Activated CD4-positive, alpha-beta T cell treated with anti-CD3 and anti-CD28 coated beads for 48 hours (primary cell): Measurements from ENCODE around the gene RELL2.

Experiments used
- DNase-seq: peaks from one replicate; pipeline ENCODE4 v3.0.0-alpha.2; 2020

Gene RELL2

DNA sequence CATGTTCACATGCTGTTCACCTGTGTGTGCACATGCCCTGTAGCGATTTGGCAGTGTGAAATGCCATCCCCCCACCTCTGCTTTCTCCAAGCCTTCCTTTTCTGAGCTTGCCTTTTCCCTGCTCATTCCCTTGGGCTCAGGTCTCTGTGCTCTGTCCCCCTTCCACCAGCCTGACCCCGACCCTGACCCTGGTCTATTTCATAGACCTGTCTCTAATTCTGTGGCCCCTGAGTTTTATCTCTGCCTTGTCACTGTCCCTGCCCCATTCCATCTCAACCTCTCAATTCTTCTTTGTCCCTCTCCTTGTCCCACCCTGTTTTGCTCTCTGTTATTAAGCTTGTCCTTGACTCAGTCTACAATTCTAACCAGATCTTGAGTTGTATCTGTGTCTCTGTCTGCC lies 44.5 kb downstream of the RELL2 start:
- DNase-seq = no peak

DNA sequence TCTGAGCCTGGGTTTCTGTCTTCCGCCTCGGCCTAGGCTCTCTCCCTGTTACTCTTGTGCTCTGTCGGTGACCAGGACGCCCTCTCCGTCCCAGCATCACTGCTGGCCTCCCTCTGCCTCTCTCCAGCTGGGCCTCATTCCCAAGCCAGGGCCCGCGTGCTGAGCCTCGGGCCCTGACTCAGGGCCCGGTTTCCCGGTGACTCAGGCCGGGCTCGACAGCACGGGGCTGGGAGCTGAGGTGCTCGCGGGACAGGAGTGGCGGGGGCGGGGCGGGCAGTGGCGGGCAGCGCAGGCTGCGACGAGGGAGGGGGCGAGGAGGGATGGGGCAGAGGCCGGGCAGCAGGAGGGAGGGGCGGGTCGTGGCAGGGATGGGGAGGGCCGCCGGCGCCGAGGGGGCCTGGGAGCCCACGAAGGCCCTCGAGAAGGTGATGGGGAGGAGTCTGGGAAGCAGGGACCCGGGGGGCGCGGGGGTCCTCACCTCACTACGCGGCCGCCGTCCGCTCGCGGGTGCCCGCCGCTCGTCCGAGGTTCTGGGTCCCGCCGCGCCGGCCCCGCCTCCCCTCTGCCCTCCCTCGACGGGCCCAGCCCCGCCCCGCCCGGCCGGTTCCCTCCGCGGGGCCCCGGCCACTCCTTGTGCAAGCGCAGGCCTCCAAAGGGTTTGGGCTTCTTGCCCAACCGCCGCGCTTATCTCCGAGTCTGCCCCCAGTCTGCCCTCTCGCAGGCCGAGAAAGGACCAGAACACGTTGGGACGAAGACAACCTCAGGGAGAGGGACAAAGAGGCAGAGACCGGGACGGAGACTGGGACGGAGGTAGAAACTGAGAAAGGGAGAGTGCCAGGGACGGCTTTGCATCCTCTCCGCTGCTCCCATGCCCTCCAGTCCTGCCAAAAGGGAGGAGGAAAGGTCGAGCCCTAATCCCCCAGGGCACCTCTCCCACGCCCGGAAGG lies 45.2 kb downstream of the RELL2 start, which contains the start of gene ARAP3:
ARAP3 (minus strand) TSS at position 536 of the 947 bp plus-strand sequence. CDS start 1,744 bp downstream, outside the sequence.
- DNase-seq = peak; percentile 45

DNA sequence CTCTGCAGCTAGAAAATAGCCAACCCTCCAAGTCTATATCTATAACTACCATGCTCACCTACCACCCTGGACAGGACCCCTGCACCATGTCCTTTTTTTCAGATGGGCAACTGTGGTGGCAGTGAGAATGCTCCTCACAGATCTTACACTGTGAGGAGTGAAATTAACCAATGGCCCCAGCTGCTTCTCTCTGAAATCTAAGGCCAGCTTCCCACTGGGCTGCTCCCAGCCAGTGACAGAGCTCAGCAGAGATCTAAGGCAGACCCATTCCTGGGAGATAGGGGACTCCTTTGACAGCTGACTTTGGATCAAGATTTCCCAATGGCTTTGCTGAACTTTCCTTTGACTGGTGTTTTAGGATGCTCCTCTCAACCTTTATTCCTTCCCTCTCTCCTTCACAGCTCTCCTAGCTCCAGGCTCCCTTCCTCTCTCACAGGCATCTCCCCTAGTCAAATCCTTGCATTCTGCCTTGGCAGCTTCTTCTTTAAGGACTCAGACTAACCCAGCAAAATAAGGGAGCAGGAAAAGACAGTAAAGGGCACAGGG lies 46.9 kb downstream of the RELL2 start:
- DNase-seq = no peak

DNA sequence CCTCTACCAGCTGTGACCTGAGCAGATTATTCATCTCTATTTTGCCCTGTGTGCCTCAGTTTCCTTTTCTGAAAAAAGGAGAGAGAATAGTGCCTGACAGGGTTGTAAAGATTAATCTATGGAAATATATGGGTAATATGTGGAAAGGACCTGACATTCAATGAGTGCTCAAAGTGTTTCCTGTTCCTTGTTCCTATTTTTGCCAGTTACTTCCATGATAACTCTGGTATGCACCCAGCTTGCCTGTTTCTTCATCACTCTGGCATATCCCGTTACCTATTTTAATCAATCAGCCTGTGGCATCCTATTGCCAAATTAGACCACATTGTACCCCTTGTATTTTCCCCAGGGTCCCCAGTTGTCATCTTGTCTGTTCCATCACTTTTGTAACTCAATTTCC lies 48.8 kb downstream of the RELL2 start:
- DNase-seq = no peak

DNA sequence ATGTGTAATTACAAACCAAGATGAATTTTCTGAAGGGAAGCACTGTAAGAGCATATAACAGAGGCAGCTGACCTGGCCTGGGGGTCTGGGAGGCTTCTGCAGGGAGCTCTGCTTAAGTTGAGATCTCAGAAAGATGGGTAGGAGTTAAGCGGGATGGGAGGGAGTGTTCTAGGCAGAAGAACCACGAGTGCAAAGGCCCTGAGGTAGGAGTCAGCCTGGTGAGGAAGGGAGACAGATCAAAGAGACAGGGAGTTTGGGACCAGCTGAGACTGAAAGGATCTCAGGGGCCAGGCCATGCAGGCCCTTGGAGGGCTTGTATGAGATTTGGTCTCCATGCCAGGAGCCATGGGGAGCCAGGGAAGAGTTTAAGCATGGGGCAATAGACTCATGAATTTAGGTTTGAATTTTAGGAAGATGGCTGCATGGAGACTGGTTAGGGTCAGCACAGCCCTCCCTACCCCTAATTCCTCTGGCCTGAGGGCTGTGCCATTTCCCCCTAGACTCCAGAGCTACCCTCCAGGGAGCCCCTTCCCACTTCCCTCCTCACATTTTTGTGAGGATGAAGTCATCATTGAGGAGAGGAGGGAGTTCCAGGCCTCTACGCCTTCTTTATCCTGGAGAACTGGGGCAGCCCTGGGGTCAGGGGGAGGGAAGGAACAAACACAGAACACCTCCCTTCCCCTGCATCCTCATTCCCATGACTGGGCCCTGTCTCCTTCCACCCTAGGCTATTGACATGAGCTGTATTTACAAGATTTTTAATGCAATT lies 50.0 kb downstream of the RELL2 start:
- DNase-seq = no peak
